ENCODE data around the gene PADI3.

DNA sequence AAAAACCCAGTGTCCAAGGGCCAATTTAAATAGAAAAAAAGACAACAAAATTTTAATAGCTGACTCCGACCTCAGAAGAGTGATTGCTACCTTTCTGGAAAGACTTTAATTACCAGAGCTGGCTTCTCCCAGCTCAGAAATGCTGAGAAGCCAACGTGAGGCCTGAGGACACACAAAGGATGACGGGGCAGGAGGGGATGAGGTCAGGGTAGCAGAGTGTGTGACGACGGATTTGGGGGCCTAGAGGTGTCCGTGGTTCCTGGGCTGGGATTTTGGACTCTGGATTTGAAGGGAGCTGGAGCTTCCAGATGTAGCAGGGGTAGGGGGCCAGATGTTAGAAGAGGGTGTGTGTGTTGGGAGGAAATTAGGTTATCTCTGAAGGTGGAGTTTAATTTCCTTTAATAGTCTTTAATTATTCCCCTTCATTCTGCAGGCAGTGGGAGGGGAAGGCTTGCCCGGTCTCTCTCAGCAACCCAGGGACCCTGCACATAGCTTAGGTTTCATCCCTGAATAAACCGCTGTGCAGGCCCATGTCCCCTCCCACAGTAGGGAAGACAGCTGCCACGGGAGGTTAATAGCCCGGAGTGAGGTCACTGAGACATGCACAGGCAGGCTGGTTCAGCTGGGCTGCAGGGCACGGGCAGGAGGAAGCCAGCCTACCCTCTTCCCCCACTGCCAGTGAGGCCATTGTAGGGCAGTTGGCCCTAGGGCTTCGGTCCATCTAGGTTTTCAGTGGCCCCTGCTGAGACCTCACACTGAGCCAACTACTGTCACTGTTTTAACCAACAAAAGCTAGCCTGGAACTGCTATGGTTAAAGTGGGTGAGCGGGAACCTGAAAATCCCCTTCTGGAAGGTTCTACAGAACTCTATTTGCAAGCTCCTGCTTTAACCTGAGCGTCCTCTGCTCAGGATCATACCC, 3.8 kb upstream of the PADI3 start:
- no peak for TF ChIP-seq POLR2A (IDR thresholded peaks at IDR 0.05; ENCODE audit: control extremely low read depth in 1 of 2, low read depth in 2 of 2, low read length in 2 of 2)
- no peak for TF ChIP-seq CTCF (IDR thresholded peaks at IDR 0.05; ENCODE audit: control extremely low read depth in 1 of 3, insufficient read depth in 1 of 3, low read depth in 1 of 3, low read length in 3 of 3)
- TF ChIP-seq CREB1 (IDR thresholded peaks at IDR 0.05): no peak
- TF ChIP-seq EZH2 (IDR thresholded peaks at IDR 0.05; ENCODE audit: low read depth, low read length, severe bottlenecking): no peak
- no peak for TF ChIP-seq CEBPB (IDR thresholded peaks at IDR 0.05; ENCODE audit: low read depth, low read length)
- TF ChIP-seq EP300 (IDR thresholded peaks at IDR 0.05; ENCODE audit: borderline replicate concordance in 1 of 2, low read depth in 2 of 2, low read length in 2 of 2): no peak
- TF ChIP-seq GABPA (IDR thresholded peaks at IDR 0.05; ENCODE audit: borderline replicate concordance, insufficient read depth, low read length): no peak
- TF ChIP-seq POLR2AphosphoS5 (IDR thresholded peaks at IDR 0.05; ENCODE audit: low read depth, low read length): no peak
- TF ChIP-seq NANOG (IDR thresholded peaks at IDR 0.05; ENCODE audit: insufficient read depth, low read depth, low read length, poor library complexity, severe bottlenecking): no peak
- no peak for TF ChIP-seq GTF2F1 (IDR thresholded peaks at IDR 0.05; ENCODE audit: borderline replicate concordance, low read depth, low read length)
- TF ChIP-seq SP2 (IDR thresholded peaks at IDR 0.05; ENCODE audit: low read length): no peak

All from H1 (cell line).